Small intestine (tissue), 7 donors: ENCODE data around the gene KIRREL3. TPM values are rescaled to one million over a fixed set of nuclear protein-coding genes. Genes with fewer than 3 reads are reported as not detected.
"Not testable (repeated sequence)": the region's sequence is repeated elsewhere in the genome, so short reads cannot be mapped to it uniquely, and the experiment has no call there.

Source experiments
- DNase-seq, 2 donors: peaks; one replicate each; pipeline versions ENCODE4 v3.0.0 to v3.0.0-alpha.2; 2013
- FAIRE-seq: peaks from 2 replicates; lab custom pipeline; 2012; peaks lifted over from hg19 to GRCh38; lab: Jason Lieb, UNC
- H3K27ac ChIP-seq, 3 donors: one replicate each; pipeline ENCODE4 v1.5.1; 2013; ENCODE audit warnings: low read length in 2 of 3, mild to moderate bottlenecking in 2 of 3, control low read depth in 1 of 3, inconsistent platforms in 1 of 3, low read depth in 1 of 3, moderate library complexity in 1 of 3
- H3K27me3 ChIP-seq, 3 donors: one replicate each; pipeline ENCODE4 v1.6.1; 2013; ENCODE audit warnings: low read length in 3 of 3, inconsistent platforms in 1 of 3; ENCODE audit not compliant: control insufficient read depth in 3 of 3, insufficient read depth in 3 of 3
- H3K36me3 ChIP-seq, 3 donors: one replicate each; pipeline ENCODE4 v1.6.1; 2013; ENCODE audit warnings: low read length in 3 of 3, inconsistent platforms in 1 of 3, low read depth in 1 of 3, mild to moderate bottlenecking in 1 of 3, moderate library complexity in 1 of 3; ENCODE audit not compliant: control insufficient read depth in 3 of 3, insufficient read depth in 2 of 3
- H3K4me1 ChIP-seq, 3 donors: one replicate each; pipeline ENCODE4 v1.6.1; 2013; ENCODE audit warnings: low read length in 2 of 3, inconsistent platforms in 1 of 3, low read depth in 1 of 3, mild to moderate bottlenecking in 1 of 3, moderate library complexity in 1 of 3; ENCODE audit not compliant: control insufficient read depth in 3 of 3, insufficient read depth in 2 of 3
- H3K4me3 ChIP-seq, 3 donors: one replicate each; pipeline ENCODE4 v1.5.1; 2013; ENCODE audit warnings: low read length in 3 of 3, control low read depth in 1 of 3, inconsistent platforms in 1 of 3, low read depth in 1 of 3, mild to moderate bottlenecking in 1 of 3, moderate library complexity in 1 of 3
- H3K9me3 ChIP-seq, 2 donors: one replicate each; pipeline ENCODE4 v1.6.1; 2013; ENCODE audit warnings: low read depth in 1 of 2, low read length in 1 of 2; ENCODE audit not compliant: control insufficient read depth in 2 of 2, insufficient read depth in 1 of 2
- WGBS, 3 donors: extraction: QIAGEN DNeasy Blood & Tissue Kit; methylation state at CpG; one replicate each; pipeline ENCODE4 v1.1.7; 2013; 5-methylcytosine and 5-hydroxymethylcytosine counted together
- polyA plus RNA-seq, 4 donors: library from polyadenylated mRNA; stranded (reverse) in 3 of 4; unstranded in 1 of 4; fragments of 200-250 nt in 3 of 4; fragments of 120-200 nt in 1 of 4; gene quantifications; one replicate each; pipeline versions ENCODE4 v1.2.1 to v1.2.3, GENCODE V29; 2013
- donor health status: healthy with polysubstance abuse.
- donor health status: control.
- donor health status: control.
- donor health status: Bipolar disorder and iron deficiency.
- donor health status: healthy.

The KIRREL3 gene
- polyA plus RNA-seq, 4 donors, result 0.18 to 0.61 TPM; not detected in 2

GRCh38 chr11:126403022-126403581 is 597.5 kb downstream of the KIRREL3 start:
- WGBS, 3 donors, result 62 to 84% (median 77%) methylated on average over 15 of the region's 15 CpGs
- H3K4me3 ChIP-seq, result no peak overlapping the region
- H3K36me3 ChIP-seq, result peaks cover 0 to 44% (median 0%) of the 10 kb centered on the region in 3 donors
- peaks cover 0 to 5% of the 10 kb centered on the region in 2 donors for H3K9me3 ChIP-seq
- FAIRE-seq, result no peak
- H3K27me3 ChIP-seq, result no peaks in the 10 kb centered on the region
- no peak for DNase-seq
- H3K27ac ChIP-seq, result no peak overlapping the region
- no peaks in the 10 kb centered on the region for H3K4me1 ChIP-seq

- WGBS, 3 donors, result 90 to 94% (median 90%) methylated on average over 6 of the region's 6 CpGs
- Histone ChIP-seq H3K9me3 (peaks cover 0 to 5% of the 10 kb centered on the region in 2 donors), H3K4me1 (no peaks in the 10 kb centered on the region), H3K27ac (no peak overlapping the region), H3K27me3 (no peaks in the 10 kb centered on the region), H3K36me3 (peaks cover 0 to 22% (median 0%) of the 10 kb centered on the region in 3 donors), H3K4me3 (no peak overlapping the region)
- DNase-seq (no peak), FAIRE-seq (no peak)
These were observed 600.1 kb downstream of the KIRREL3 start for GRCh38 chr11:126400479-126400878.

GRCh38 chr11:126400019-126400418 is 600.6 kb downstream of the KIRREL3 start:
- Histone ChIP-seq H3K4me1 (no peaks in the 10 kb centered on the region), H3K9me3 (peaks cover 0 to 5% of the 10 kb centered on the region in 2 donors), H3K4me3 (no peak overlapping the region), H3K36me3 (peaks cover 0 to 18% (median 0%) of the 10 kb centered on the region in 3 donors), H3K27me3 (no peaks in the 10 kb centered on the region), H3K27ac (no peak overlapping the region)
- FAIRE-seq, result no peak
- no peak for DNase-seq

GRCh38 chr11:126398721-126399120 is 601.8 kb downstream of the KIRREL3 start:
- 83 to 94% (median 93%) methylated on average over 1 of the region's 1 CpG for WGBS, 3 donors
- no peak overlapping the region for H3K4me3 ChIP-seq
- FAIRE-seq (no peak), DNase-seq (no peak)
- peaks cover 0 to 5% of the 10 kb centered on the region in 2 donors for H3K9me3 ChIP-seq
- no peaks in the 10 kb centered on the region for H3K4me1 ChIP-seq
- peaks cover 0 to 12% (median 0%) of the 10 kb centered on the region in 3 donors for H3K36me3 ChIP-seq
- H3K27me3 ChIP-seq, result no peaks in the 10 kb centered on the region
- H3K27ac ChIP-seq, result no peak overlapping the region

GRCh38 chr11:126398296-126398695 is 602.3 kb downstream of the KIRREL3 start:
- H3K27me3 ChIP-seq, result no peaks in the 10 kb centered on the region
- 92 to 94% (median 94%) methylated on average over 4 of the region's 4 CpGs for WGBS, 3 donors
- no peak overlapping the region for H3K27ac ChIP-seq
- peaks cover 0 to 5% of the 10 kb centered on the region in 2 donors for H3K9me3 ChIP-seq
- no peaks in the 10 kb centered on the region for H3K4me1 ChIP-seq
- no peak overlapping the region for H3K4me3 ChIP-seq
- FAIRE-seq (no peak), DNase-seq (no peak)
- H3K36me3 ChIP-seq, result peaks cover 0 to 12% (median 0%) of the 10 kb centered on the region in 3 donors

GRCh38 chr11:126396965-126397364 is 603.6 kb downstream of the KIRREL3 start:
- WGBS, 3 donors, result 67 to 87% (median 87%) methylated on average over 4 of the region's 4 CpGs
- no peak for DNase-seq
- no peak for FAIRE-seq

GRCh38 chr11:126396266-126396665 is 604.3 kb downstream of the KIRREL3 start:
- H3K9me3 ChIP-seq, H3K27me3 ChIP-seq, DNase-seq, H3K4me3 ChIP-seq, H3K27ac ChIP-seq, H3K4me1 ChIP-seq, FAIRE-seq: not testable (repeated sequence)
- WGBS, 3 donors, result 85 to 91% (median 87%) methylated on average over 9 to 15 of the region's 15 CpGs
- H3K36me3 ChIP-seq, result peaks cover 0 to 10% (median 0%) of the 10 kb centered on the region in 3 donors

More at GRCh38 chr11:126396965-126397364, 603.6 kb downstream of the KIRREL3 start:
- no peaks in the 10 kb centered on the region for H3K4me1 ChIP-seq
- H3K4me3 ChIP-seq, result no peak overlapping the region
- peaks cover 0 to 5% of the 10 kb centered on the region in 2 donors for H3K9me3 ChIP-seq
- peaks cover 0 to 10% (median 0%) of the 10 kb centered on the region in 3 donors for H3K36me3 ChIP-seq
- H3K27me3 ChIP-seq, result no peaks in the 10 kb centered on the region
- no peak overlapping the region for H3K27ac ChIP-seq

- DNase-seq, H3K27me3 ChIP-seq, H3K4me1 ChIP-seq, FAIRE-seq, H3K27ac ChIP-seq, H3K4me3 ChIP-seq, H3K9me3 ChIP-seq: not testable (repeated sequence)
- WGBS, 3 donors, result 78 to 88% (median 85%) methylated on average over 8 to 10 of the region's 13 CpGs
- peaks cover 0 to 10% (median 0%) of the 10 kb centered on the region in 3 donors for H3K36me3 ChIP-seq
These were observed 604.8 kb downstream of the KIRREL3 start for GRCh38 chr11:126395784-126396183.
